ENCODE data around the gene SLC5A11.
"Not testable (repeated sequence)": the region's sequence is repeated elsewhere in the genome, so short reads cannot be mapped to it uniquely, and the experiment has no call there.

The SLC5A11 gene

DNA sequence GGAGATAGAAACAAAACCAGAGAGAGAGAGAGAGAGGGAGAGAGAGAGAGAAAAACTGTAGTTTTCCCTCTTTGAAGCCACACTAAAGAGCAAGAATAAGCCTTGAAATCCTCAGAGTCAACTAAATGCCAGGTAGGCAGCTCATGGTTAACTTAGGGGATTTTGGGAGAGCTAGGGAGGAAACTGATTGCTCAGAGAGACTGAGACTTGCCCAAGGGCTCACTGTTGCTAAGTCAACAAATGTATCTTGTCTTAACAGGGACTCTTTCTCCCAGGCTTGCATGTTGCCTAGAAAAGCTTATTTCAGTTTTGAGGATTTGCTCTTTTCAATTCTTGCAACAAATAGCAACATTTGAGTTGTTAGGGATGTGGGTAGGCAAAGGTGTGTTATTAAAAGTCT, 4.5 kb upstream of the SLC5A11 start:
- Histone ChIP-seq H3K27me3 (ENCODE audit: insufficient read depth, low read length) (no peaks in the 10 kb centered on the region), H3K9me3 (ENCODE audit: low read length) (no peaks in the 10 kb centered on the region), H3K4me3 (ENCODE audit: low read length) (no peak overlapping the region), H3K36me3 (ENCODE audit: insufficient read depth, low read length) (no peaks in the 10 kb centered on the region), H3K4me1 (ENCODE audit: insufficient read depth, low read length) (no peaks in the 10 kb centered on the region), H2AFZ (ENCODE audit: low read depth, low read length) (no peak overlapping the region)

DNA sequence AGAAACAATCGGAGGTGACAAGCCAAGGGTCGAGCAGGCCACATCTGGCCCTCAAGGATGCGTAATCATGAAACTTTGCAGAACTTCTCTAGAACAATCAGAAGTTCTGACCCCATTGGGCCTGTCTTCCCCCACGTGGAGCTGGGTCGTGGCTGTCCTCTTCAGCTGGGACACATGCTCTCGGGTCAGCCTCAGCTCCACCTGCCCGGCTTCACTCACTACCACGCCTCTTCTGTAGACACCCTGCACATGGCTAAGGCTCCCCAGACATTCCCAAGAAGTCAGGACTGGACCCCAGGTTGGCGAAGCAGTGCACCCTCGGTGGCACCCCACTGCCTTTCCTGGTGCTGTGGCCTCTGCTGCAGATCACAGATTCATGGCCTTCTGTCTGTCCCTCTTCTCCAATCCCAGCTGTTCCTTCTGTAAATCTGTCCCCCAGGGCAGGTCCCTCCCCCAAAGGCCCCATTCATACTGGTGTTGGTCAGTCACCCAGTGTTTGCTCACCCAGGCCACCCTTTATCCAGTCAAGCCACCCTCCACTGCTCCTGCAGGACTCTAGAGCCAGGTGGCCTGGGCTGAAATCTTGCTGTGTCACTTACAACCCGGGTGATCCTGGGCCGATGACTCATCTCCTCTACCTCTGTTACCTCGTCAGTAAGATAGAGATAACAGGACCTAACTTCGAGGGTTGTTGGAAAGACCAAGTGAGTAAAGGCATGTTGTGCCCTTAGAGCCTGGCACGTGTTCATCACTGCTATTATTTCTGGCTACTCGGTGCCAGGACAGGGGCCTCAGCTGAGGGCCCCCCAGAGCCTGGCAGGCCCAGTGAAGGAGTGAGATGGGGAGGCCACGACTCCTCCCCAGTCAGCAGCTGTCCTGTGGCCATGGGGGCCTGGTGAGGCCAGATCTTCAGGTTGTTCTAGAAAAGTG, 1.4 kb upstream of the SLC5A11 start:
- H3K9me3 ChIP-seq (ENCODE audit: low read length), result no peaks in the 10 kb centered on the region
- no peaks in the 10 kb centered on the region for H3K4me1 ChIP-seq (ENCODE audit: insufficient read depth, low read length)
- H2AFZ ChIP-seq (ENCODE audit: low read depth, low read length), result no peak overlapping the region
- H3K36me3 ChIP-seq (ENCODE audit: insufficient read depth, low read length), result no peaks in the 10 kb centered on the region
- no peaks in the 10 kb centered on the region for H3K27me3 ChIP-seq (ENCODE audit: insufficient read depth, low read length)
- no peak overlapping the region for H3K4me3 ChIP-seq (ENCODE audit: low read length)

- H3K9me3 ChIP-seq (ENCODE audit: low read length); H3K4me3 ChIP-seq (ENCODE audit: low read length); H2AFZ ChIP-seq (ENCODE audit: low read depth, low read length); H3K36me3 ChIP-seq (ENCODE audit: insufficient read depth, low read length); H3K27me3 ChIP-seq (ENCODE audit: insufficient read depth, low read length); H3K4me1 ChIP-seq (ENCODE audit: insufficient read depth, low read length): not testable (repeated sequence)
Measured at GRCh38 chr16:24845031-24845365, 765 bp upstream of the SLC5A11 start.

DNA sequence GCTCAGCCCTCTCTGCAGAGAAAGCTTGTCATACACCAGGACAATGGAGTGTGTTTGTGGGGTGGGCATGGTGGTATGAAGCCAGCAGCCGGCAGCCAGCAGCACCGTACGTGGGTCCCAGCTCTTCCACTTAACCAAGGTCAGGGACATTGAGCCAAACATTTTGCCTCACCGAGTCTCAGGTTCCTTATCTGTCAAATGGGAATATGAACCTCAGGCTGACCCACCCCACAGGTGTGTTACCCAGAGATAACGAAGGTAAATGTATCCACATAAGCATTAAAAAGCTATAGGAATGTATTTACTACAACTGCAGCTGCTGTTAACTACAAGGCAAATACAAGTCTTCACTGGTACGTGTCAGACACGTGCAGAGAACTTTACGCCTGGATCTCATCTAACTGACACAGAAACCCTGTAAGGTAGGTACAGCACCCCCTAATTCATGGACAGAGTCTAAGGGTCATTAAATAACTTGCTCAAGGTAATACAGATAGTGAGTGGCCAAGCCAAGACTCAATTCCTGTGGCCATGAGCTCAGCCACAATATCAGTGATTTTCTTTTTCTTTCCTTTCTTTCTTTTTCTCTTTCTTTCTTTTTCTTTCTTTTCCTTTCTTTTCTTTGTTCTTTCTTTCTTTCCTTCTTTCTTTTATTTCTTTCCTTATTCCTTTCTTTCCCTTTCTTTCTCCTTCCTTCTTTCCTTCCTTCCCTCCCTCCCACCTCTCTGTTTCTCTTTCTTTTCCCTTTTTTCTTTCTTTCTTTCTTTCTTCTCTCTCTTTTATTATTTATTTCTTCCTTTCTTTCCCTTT, 990 bp downstream of the SLC5A11 start:
- Histone ChIP-seq H3K36me3 (ENCODE audit: insufficient read depth, low read length) (no peaks in the 10 kb centered on the region), H3K27me3 (ENCODE audit: insufficient read depth, low read length) (no peaks in the 10 kb centered on the region), H2AFZ (ENCODE audit: low read depth, low read length) (no peak overlapping the region), H3K4me1 (ENCODE audit: insufficient read depth, low read length) (no peaks in the 10 kb centered on the region), H3K9me3 (ENCODE audit: low read length) (no peaks in the 10 kb centered on the region), H3K4me3 (ENCODE audit: low read length) (no peak overlapping the region)

DNA sequence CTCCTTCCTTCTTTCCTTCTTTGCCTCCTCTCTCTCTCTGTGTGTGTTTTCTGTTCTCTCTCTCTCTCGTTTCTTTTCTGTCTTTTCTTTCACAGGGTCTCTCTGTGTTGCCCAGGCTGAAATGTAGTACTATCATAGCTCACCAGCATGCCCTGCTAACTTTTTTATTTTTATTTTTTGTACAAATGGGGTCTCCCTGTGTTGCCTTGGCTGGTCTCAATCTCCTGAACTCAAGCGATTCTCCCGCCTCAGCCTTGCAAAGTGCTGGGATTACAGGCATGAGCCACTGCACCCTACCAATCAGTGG, 1.5 kb downstream of the SLC5A11 start:
- Histone ChIP-seq H3K9me3 (ENCODE audit: low read length) (no peaks in the 10 kb centered on the region), H3K4me1 (ENCODE audit: insufficient read depth, low read length) (no peaks in the 10 kb centered on the region), H2AFZ (ENCODE audit: low read depth, low read length) (no peak overlapping the region), H3K27me3 (ENCODE audit: insufficient read depth, low read length) (no peaks in the 10 kb centered on the region), H3K4me3 (ENCODE audit: low read length) (no peak overlapping the region), H3K36me3 (ENCODE audit: insufficient read depth, low read length) (no peaks in the 10 kb centered on the region)

- no peak overlapping the region for H2AFZ ChIP-seq (ENCODE audit: low read depth, low read length)
- no peaks in the 10 kb centered on the region for H3K9me3 ChIP-seq (ENCODE audit: low read length)
- no peaks in the 10 kb centered on the region for H3K36me3 ChIP-seq (ENCODE audit: insufficient read depth, low read length)
- no peaks in the 10 kb centered on the region for H3K27me3 ChIP-seq (ENCODE audit: insufficient read depth, low read length)
- no peaks in the 10 kb centered on the region for H3K4me1 ChIP-seq (ENCODE audit: insufficient read depth, low read length)
- no peak overlapping the region for H3K4me3 ChIP-seq (ENCODE audit: low read length)
Measured at GRCh38 chr16:24848065-24848464, 2.3 kb downstream of the SLC5A11 start.

- Histone ChIP-seq H3K36me3 (ENCODE audit: insufficient read depth, low read length) (no peaks in the 10 kb centered on the region), H2AFZ (ENCODE audit: low read depth, low read length) (no peak overlapping the region), H3K4me3 (ENCODE audit: low read length) (no peak overlapping the region), H3K27me3 (ENCODE audit: insufficient read depth, low read length) (no peaks in the 10 kb centered on the region), H3K4me1 (ENCODE audit: insufficient read depth, low read length) (no peaks in the 10 kb centered on the region), H3K9me3 (ENCODE audit: low read length) (no peaks in the 10 kb centered on the region)
Measured at GRCh38 chr16:24849641-24850040, 3.9 kb downstream of the SLC5A11 start.

DNA sequence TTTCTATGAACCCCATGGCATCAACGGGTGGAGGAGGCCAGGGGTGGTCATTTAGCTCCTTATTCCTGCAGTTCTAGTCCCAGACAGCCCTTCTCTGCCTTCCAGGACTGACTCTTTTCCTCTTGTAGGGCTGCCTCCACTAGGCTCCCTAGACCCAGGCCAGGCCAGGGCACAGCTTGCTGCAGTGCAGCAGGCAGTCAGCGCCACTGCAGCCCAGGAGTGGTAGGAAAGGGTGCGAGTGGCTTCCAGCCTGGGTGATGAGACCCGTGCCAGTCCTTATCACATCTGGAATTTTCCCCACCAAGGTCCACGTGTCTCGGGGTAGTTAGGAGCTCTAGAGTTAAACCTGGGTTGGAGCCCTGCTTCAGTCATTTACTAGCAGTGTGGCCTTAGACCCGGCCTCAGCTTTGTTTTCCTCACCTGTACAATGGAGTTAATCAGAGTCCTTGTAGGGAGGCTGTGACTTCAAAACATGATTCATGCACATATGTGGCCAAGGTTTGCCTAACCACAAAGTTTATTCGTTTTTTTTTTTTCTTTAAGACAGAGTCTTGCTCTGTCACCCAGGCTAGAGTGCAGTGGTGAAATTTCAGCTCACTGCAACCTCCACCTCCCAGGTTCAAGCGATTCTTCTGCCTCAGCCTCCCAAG, 4.7 kb downstream of the SLC5A11 start:
- Histone ChIP-seq H3K4me3 (ENCODE audit: low read length) (no peak overlapping the region), H3K36me3 (ENCODE audit: insufficient read depth, low read length) (no peaks in the 10 kb centered on the region), H3K9me3 (ENCODE audit: low read length) (no peaks in the 10 kb centered on the region), H3K4me1 (ENCODE audit: insufficient read depth, low read length) (no peaks in the 10 kb centered on the region), H2AFZ (ENCODE audit: low read depth, low read length) (no peak overlapping the region), H3K27me3 (ENCODE audit: insufficient read depth, low read length) (no peaks in the 10 kb centered on the region)

- H3K4me1 ChIP-seq (ENCODE audit: insufficient read depth, low read length), result no peaks in the 10 kb centered on the region
- H2AFZ ChIP-seq (ENCODE audit: low read depth, low read length), result no peak overlapping the region
- H3K9me3 ChIP-seq (ENCODE audit: low read length), result no peaks in the 10 kb centered on the region
- no peaks in the 10 kb centered on the region for H3K36me3 ChIP-seq (ENCODE audit: insufficient read depth, low read length)
- H3K27me3 ChIP-seq (ENCODE audit: insufficient read depth, low read length), result no peaks in the 10 kb centered on the region
- no peak overlapping the region for H3K4me3 ChIP-seq (ENCODE audit: low read length)
Measured at GRCh38 chr16:24851700-24852099, 5.9 kb downstream of the SLC5A11 start.

DNA sequence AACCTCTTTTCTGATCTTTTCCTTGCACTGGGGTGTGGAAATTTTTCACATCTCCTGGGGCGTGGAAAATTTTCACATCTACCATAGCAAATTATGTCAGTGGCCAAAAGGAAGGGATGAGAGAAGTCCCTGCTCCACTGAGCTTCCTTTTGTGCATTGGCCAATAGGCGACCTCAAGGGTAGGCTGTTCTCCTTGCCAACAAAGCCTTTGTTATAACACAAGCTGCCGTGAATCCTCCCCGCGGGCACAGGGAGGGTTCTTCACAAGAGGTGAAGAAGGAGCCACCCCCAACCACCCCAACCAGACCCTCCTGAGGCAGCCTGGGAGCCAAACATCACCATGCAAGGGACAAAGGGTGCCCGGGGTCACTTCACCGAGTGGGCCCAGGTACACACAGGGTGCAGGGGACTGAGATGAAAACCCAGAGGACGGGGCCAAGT, 6.5 kb downstream of the SLC5A11 start:
- H3K4me1 ChIP-seq (ENCODE audit: insufficient read depth, low read length), result no peaks in the 10 kb centered on the region
- H3K36me3 ChIP-seq (ENCODE audit: insufficient read depth, low read length), result no peaks in the 10 kb centered on the region
- no peaks in the 10 kb centered on the region for H3K27me3 ChIP-seq (ENCODE audit: insufficient read depth, low read length)

GRCh38 chr16:24853169-24853824, 7.5 kb downstream of the SLC5A11 start:
- no peaks in the 10 kb centered on the region for H3K27me3 ChIP-seq (ENCODE audit: insufficient read depth, low read length)
- no peak overlapping the region for H2AFZ ChIP-seq (ENCODE audit: low read depth, low read length)
- no peaks in the 10 kb centered on the region for H3K4me1 ChIP-seq (ENCODE audit: insufficient read depth, low read length)
- H3K4me3 ChIP-seq (ENCODE audit: low read length), result no peak overlapping the region
- H3K9me3 ChIP-seq (ENCODE audit: low read length), result no peaks in the 10 kb centered on the region
- H3K36me3 ChIP-seq (ENCODE audit: insufficient read depth, low read length), result no peaks in the 10 kb centered on the region

More for the DNA sequence above, 6.5 kb downstream of the SLC5A11 start:
- no peak overlapping the region for H2AFZ ChIP-seq (ENCODE audit: low read depth, low read length)
- H3K4me3 ChIP-seq (ENCODE audit: low read length), result no peak overlapping the region
- H3K9me3 ChIP-seq (ENCODE audit: low read length), result no peaks in the 10 kb centered on the region

DNA sequence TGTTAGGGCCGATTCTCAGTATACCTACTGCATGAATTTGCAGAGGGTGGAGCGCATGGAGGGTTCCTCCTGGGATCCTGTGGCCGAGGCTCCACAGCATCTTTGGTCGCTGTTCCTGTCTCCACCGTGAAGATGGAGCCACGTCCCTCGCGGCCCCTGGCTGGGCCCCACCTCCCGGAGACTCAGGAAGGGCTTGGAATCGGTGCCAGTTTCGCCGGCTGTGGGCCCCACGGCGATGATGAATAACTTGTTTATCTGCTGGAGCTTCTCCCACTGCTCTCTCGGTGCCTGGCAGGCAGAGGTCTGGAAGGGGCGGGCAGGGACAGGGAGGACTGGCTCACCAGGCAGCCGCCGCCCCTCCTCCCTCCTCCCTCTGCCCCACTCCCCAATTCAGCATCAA, 8.1 kb downstream of the SLC5A11 start:
- H3K27me3 ChIP-seq (ENCODE audit: insufficient read depth, low read length), result no peaks in the 10 kb centered on the region
- no peaks in the 10 kb centered on the region for H3K9me3 ChIP-seq (ENCODE audit: low read length)
- no peak overlapping the region for H3K4me3 ChIP-seq (ENCODE audit: low read length)
- no peaks in the 10 kb centered on the region for H3K4me1 ChIP-seq (ENCODE audit: insufficient read depth, low read length)
- H2AFZ ChIP-seq (ENCODE audit: low read depth, low read length), result no peak overlapping the region
- H3K36me3 ChIP-seq (ENCODE audit: insufficient read depth, low read length), result no peaks in the 10 kb centered on the region

Measured in neuron (in vitro differentiated cells).